GM21786 (cell line): ENCODE results near the gene SLCO1C1.
A peak's percentile ranks its signal among the peaks of the same experiment; 100 is the strongest.
"Not testable (repeated sequence)": the region's sequence is repeated elsewhere in the genome, so short reads cannot be mapped to it uniquely, and the experiment has no call there.

ENCODE experiments used
- ATAC-seq: cut with Tn5 transposase; IDR thresholded peaks from one replicate; pipeline ENCODE4 v1.9.1; 2021; ENCODE audit not compliant: unreplicated experiment

The SLCO1C1 gene, protein sequence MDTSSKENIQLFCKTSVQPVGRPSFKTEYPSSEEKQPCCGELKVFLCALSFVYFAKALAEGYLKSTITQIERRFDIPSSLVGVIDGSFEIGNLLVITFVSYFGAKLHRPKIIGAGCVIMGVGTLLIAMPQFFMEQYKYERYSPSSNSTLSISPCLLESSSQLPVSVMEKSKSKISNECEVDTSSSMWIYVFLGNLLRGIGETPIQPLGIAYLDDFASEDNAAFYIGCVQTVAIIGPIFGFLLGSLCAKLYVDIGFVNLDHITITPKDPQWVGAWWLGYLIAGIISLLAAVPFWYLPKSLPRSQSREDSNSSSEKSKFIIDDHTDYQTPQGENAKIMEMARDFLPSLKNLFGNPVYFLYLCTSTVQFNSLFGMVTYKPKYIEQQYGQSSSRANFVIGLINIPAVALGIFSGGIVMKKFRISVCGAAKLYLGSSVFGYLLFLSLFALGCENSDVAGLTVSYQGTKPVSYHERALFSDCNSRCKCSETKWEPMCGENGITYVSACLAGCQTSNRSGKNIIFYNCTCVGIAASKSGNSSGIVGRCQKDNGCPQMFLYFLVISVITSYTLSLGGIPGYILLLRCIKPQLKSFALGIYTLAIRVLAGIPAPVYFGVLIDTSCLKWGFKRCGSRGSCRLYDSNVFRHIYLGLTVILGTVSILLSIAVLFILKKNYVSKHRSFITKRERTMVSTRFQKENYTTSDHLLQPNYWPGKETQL

DNA sequence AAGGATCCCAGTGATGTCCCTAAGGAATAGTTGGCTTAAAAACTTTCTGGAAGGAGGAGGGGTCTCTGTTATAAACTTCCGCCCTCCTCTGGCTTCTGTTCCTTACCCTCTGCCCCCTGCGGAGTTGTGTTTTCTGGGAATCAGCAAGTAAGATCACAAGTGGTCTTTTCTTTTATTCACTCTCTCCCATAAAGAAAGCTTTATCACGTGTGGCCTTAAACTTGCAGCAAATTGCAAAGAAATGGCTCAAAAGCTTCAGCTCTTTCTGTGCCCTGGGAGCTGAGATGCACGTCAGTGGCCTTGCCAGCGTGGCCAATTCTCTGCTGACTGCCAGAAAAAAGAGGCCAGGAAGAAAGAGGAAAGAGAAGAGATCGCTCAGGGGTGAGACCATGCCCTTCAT lies at the start of gene SLCO1C1:
SLCO1C1 (plus strand) TSS at position 101 of the 400 bp plus-strand sequence. CDS start 4,245 bp downstream, outside the sequence.
- ATAC-seq = no peak

- peak; percentile 52 for ATAC-seq
Measured at GRCh38 chr12:20646239-20646827, 48.8 kb upstream of the SLCO1C1 start.

- no peak for ATAC-seq
Measured at GRCh38 chr12:20653871-20654270, 41.3 kb upstream of the SLCO1C1 start.

DNA sequence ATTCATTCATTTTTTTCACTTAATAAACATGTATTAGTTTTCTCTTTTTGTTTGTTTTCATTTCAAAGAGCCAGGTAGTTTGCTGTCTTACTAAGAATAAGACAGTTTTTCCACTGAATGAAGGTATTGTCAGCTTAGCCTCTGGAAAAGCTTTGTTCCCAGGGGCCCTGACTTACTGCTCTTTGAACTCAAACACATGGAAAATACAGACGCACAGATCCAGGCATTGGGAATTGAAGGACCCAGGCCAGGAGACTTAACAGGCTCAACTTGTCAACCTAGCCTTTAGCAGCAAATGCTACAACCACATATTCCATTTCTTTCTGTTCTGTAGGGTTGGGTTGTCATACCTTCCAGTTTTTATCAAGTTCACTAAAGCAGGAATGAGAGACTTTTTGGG lies 38.5 kb upstream of the SLCO1C1 start:
- no peak for ATAC-seq

- no peak for ATAC-seq
Measured at GRCh38 chr12:20657496-20657895, 37.6 kb upstream of the SLCO1C1 start.

- ATAC-seq = no peak
Measured at GRCh38 chr12:20681334-20681733, 13.8 kb upstream of the SLCO1C1 start.

DNA sequence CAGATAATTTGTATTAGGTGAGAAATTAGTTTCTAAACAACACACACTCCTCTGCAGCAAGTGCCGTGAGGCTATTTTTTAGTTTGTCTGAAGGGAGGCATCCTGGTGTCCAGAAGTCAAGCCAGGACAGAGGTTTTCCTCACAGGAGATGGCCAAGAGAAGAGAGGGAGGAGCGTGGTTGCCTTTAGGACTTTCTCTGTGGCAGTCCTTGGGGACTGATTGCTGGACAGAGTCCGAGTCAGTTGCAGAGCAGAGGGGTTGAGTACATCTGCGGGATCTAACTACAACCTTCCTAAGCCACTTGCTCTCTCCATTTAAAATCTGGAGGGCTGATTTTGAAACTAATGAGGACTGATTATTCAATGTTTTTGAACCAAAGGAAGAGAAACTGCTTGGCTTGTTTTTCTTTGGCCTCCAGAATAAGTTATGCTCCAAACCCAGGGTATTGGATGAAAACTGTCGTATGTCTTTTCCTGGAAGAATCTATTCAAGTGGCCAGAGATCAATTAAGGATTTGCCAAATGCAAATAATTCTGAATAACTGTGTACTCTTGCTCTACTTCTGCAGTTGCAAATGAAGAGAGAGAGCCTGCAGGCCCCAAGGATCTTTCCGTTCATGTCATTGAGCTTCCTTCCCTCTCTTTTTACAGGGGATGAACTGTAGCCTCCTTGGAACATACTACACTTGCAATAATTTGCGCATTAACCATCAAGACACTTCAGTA lies 1.2 kb downstream of the SLCO1C1 start:
- no peak for ATAC-seq

DNA sequence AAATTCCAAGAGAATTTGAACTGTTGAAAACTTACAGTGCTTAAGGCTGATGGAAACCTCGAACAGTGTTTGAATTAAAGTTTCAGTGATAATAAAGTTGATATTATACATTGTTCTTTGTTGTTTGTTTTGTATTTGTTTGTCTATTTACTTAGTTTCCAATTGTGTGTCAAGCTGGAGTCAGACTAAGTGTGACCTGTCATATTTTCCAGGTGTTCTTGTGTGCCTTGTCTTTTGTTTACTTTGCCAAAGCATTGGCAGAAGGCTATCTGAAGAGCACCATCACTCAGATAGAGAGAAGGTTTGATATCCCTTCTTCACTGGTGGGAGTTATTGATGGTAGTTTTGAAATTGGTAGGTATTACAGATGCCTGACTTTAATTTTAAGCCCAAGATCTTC lies 6.0 kb downstream of the SLCO1C1 start:
- no peak for ATAC-seq

GRCh38 chr12:20704860-20705259 lies 9.7 kb downstream of the SLCO1C1 start:
- no peak for ATAC-seq

DNA sequence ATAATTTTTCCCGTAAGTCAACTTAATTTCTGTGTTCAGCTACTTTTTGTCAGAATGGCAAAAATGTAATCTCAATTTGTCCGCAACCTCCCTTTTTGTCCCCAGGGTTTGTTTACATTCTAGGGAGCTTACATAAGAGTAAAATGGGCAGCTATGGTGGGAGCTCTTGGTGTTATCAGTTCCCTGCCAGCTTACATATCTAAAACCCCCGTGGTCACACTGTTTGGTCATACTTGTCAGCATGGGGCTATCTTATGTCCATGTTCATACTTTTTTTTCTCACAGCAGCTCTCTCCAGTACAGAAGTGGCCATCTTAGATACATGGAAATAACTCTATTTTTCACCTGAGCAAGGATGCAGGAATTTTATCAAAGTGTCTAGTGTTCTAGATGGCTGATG lies 16.7 kb downstream of the SLCO1C1 start:
- ATAC-seq = no peak

GRCh38 chr12:20716037-20716436 lies 20.9 kb downstream of the SLCO1C1 start:
- no peak for ATAC-seq

GRCh38 chr12:20716985-20717384 lies 21.9 kb downstream of the SLCO1C1 start:
- ATAC-seq = no peak

GRCh38 chr12:20718294-20718693 lies 23.2 kb downstream of the SLCO1C1 start:
- no peak for ATAC-seq

- ATAC-seq = no peak
Measured at GRCh38 chr12:20722142-20722541, 27.0 kb downstream of the SLCO1C1 start.

GRCh38 chr12:20731274-20731673 lies 36.1 kb downstream of the SLCO1C1 start:
- no peak for ATAC-seq

DNA sequence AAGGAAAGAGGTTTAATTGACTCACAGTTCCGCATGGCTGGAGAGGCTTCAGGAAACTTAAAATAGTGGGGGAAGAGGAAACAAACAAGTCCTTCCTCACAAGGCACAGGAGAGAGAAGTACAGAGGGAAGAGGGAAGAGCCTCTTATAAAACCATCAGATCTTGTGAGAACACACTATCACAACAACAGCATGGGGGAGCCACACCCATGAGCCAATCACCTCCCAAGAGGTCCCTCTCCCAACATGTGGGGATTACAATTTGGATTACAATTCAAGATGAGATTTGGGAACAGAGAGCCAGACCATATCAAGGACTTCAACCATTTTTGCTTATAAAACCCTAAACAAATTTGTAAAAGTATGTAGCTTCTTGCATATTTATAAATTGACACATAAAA lies 45.8 kb downstream of the SLCO1C1 start:
- no peak for ATAC-seq

DNA sequence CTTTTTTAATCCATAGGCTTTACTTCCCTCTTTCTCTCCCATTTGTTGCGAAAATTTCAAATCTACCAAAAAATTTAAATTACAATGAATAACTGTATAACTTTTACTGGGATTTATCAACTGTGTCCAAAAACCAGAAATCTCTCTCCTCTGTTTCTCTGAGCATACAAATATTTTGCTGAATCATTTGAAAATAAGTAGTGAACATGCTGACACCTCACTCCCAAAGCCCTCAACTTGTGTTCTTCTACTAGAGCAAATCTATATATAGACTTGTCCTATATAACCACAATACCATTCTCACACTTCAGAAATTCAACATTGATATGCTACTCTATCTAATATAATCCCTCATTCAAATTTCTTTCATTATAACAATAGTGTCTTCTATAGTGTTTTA lies 53.1 kb downstream of the SLCO1C1 start:
- no peak for ATAC-seq

GRCh38 chr12:20751046-20751445 lies 55.9 kb downstream of the SLCO1C1 start:
- ATAC-seq = no peak

DNA sequence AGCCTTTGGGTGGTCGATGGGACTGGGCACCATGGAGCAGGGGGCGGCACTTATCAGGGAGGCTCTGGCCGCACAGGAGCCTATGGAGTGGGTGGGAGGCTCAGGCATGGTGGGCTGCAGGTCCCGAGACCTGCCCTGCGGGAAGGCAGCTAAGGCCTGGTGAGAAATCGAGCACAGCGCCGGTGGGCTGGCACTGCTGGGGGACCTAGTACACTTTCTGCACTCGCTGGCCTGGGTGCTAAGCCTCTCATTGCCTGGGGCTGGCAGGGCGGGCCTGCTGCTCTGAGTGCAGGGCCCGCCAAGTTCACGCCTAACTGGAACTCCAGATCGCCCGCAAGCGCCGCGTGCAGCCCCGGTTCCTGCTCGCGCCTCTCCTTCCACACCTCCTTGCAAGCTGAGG lies 82.3 kb downstream of the SLCO1C1 start:
- no peak for ATAC-seq

GRCh38 chr12:20778969-20779368 lies 83.8 kb downstream of the SLCO1C1 start:
- no peak for ATAC-seq

- ATAC-seq = not testable (repeated sequence)
Measured at GRCh38 chr12:20779971-20780370, 84.8 kb downstream of the SLCO1C1 start.
